ENCODE results near the gene STON1.

The STON1 gene

GRCh38 chr2:48566592-48567310 lies 36.8 kb downstream of the STON1 start:
- no peak for TF ChIP-seq CTCF (conservative IDR thresholded peaks at IDR 0.05; ENCODE audit: low read depth, low read length)
- H2AFZ ChIP-seq (ENCODE audit: low read depth), result no peak overlapping the region
- no peak overlapping the region for H3K27ac ChIP-seq
- H3K36me3 ChIP-seq (ENCODE audit: insufficient read depth), result no peaks in the 10 kb centered on the region
- no peaks in the 10 kb centered on the region for H4K20me1 ChIP-seq (ENCODE audit: insufficient read depth)
- no peaks in the 10 kb centered on the region for H3K27me3 ChIP-seq (ENCODE audit: insufficient read depth, low read depth)
- H3K79me2 ChIP-seq (ENCODE audit: insufficient read depth, low read depth), result no peaks in the 10 kb centered on the region
- H3K4me3 ChIP-seq (IDR thresholded peaks at IDR 0.05; ENCODE audit: insufficient read depth, low read depth, low read length), result no peak overlapping the region
- no peak overlapping the region for H3K4me2 ChIP-seq
- H3K4me1 ChIP-seq (ENCODE audit: low read depth, poor library complexity, severe bottlenecking), result no peaks in the 10 kb centered on the region
- no peak overlapping the region for H3K9ac ChIP-seq

GRCh38 chr2:48567671-48568070 lies 37.7 kb downstream of the STON1 start:
- H4K20me1 ChIP-seq (ENCODE audit: insufficient read depth), result no peaks in the 10 kb centered on the region
- no peak overlapping the region for H2AFZ ChIP-seq (ENCODE audit: low read depth)
- H3K4me2 ChIP-seq, result no peak overlapping the region
- no peak for TF ChIP-seq CTCF (conservative IDR thresholded peaks at IDR 0.05; ENCODE audit: low read depth, low read length)
- H3K4me1 ChIP-seq (ENCODE audit: low read depth, poor library complexity, severe bottlenecking), result no peaks in the 10 kb centered on the region
- H3K27me3 ChIP-seq (ENCODE audit: insufficient read depth, low read depth), result no peaks in the 10 kb centered on the region
- no peaks in the 10 kb centered on the region for H3K79me2 ChIP-seq (ENCODE audit: insufficient read depth, low read depth)
- no peak overlapping the region for H3K4me3 ChIP-seq (IDR thresholded peaks at IDR 0.05; ENCODE audit: insufficient read depth, low read depth, low read length)
- H3K27ac ChIP-seq, result no peak overlapping the region
- no peaks in the 10 kb centered on the region for H3K36me3 ChIP-seq (ENCODE audit: insufficient read depth)
- no peak overlapping the region for H3K9ac ChIP-seq

- no peaks in the 10 kb centered on the region for H4K20me1 ChIP-seq (ENCODE audit: insufficient read depth)
- H3K9ac ChIP-seq, result no peak overlapping the region
- no peak overlapping the region for H3K27ac ChIP-seq
- H3K4me2 ChIP-seq, result no peak overlapping the region
- H3K79me2 ChIP-seq (ENCODE audit: insufficient read depth, low read depth), result no peaks in the 10 kb centered on the region
- no peaks in the 10 kb centered on the region for H3K27me3 ChIP-seq (ENCODE audit: insufficient read depth, low read depth)
- peaks cover 2% of the 10 kb centered on the region for H3K4me1 ChIP-seq (ENCODE audit: low read depth, poor library complexity, severe bottlenecking)
- no peak overlapping the region for H2AFZ ChIP-seq (ENCODE audit: low read depth)
- H3K36me3 ChIP-seq (ENCODE audit: insufficient read depth), result no peaks in the 10 kb centered on the region
- no peak for TF ChIP-seq CTCF (conservative IDR thresholded peaks at IDR 0.05; ENCODE audit: low read depth, low read length)
- H3K4me3 ChIP-seq (IDR thresholded peaks at IDR 0.05; ENCODE audit: insufficient read depth, low read depth, low read length), result no peak overlapping the region
Measured at GRCh38 chr2:48568547-48568946, 38.6 kb downstream of the STON1 start.

- H3K27ac ChIP-seq, result no peak overlapping the region
- no peak overlapping the region for H2AFZ ChIP-seq (ENCODE audit: low read depth)
- H4K20me1 ChIP-seq (ENCODE audit: insufficient read depth), result no peaks in the 10 kb centered on the region
- no peaks in the 10 kb centered on the region for H3K79me2 ChIP-seq (ENCODE audit: insufficient read depth, low read depth)
- no peak overlapping the region for H3K4me2 ChIP-seq
- no peak for TF ChIP-seq CTCF (conservative IDR thresholded peaks at IDR 0.05; ENCODE audit: low read depth, low read length)
- no peaks in the 10 kb centered on the region for H3K36me3 ChIP-seq (ENCODE audit: insufficient read depth)
- H3K4me1 ChIP-seq (ENCODE audit: low read depth, poor library complexity, severe bottlenecking), result peaks cover 5% of the 10 kb centered on the region
- H3K9ac ChIP-seq, result no peak overlapping the region
- no peaks in the 10 kb centered on the region for H3K27me3 ChIP-seq (ENCODE audit: insufficient read depth, low read depth)
- no peak overlapping the region for H3K4me3 ChIP-seq (IDR thresholded peaks at IDR 0.05; ENCODE audit: insufficient read depth, low read depth, low read length)
Measured at GRCh38 chr2:48569433-48569832, 39.5 kb downstream of the STON1 start.
